ENCODE results near the gene KCNMA1. TPM values are rescaled to one million over a fixed set of nuclear protein-coding genes. Genes with fewer than 3 reads are reported as not detected.

KCNMA1 gene
- polyA plus RNA-seq, 1 donor = 19.6 TPM

DNA sequence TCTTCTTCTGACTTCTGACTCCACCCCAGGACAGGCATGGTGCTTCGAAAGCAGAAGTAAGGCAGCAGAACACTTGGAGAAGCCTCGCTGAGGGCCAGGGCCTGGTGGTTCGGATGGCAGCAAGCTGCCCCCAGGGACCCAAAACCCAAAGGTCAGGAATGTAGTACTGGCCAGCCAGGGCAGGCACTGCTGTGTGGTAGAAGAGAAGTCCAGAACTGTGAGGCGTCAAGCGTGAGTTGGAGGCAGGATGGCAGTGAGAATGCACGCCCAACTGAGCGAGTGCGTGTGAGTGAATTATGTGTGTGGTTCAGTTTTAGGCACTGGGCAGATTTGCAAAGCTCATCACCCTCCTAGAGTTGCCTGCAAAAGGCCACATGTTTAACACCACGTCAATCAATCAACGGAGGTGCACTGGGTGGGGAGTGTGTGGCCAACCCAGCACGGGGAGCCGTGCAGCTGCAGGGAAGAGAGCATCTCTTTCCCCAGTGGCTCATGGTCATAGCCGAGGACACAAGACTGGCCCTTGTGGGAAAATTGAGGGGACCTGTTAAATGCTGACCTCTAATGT is 144.3 kb downstream of the KCNMA1 start:
- H3K27ac ChIP-seq (ENCODE audit: low read length) = no peak overlapping the region
- peaks cover 10% of the 10 kb centered on the region for H3K4me1 ChIP-seq (ENCODE audit: control insufficient read depth, insufficient read depth, low read length)
- WGBS (ENCODE audit: insufficient coverage, low lambda C conversion rate) = no CpG with 5 or more reads among the region's 13 CpGs

GRCh38 chr10:77492368-77492994 is 145.1 kb downstream of the KCNMA1 start:
- Histone ChIP-seq H3K36me3 (ENCODE audit: control insufficient read depth, insufficient read depth, low read length) (no peaks in the 10 kb centered on the region), H3K27me3 (ENCODE audit: control insufficient read depth, insufficient read depth, low read length) (no peaks in the 10 kb centered on the region), H3K4me3 (ENCODE audit: low read length) (no peak overlapping the region), H3K27ac (ENCODE audit: low read length) (no peak overlapping the region), H3K4me1 (ENCODE audit: control insufficient read depth, insufficient read depth, low read length) (peaks cover 10% of the 10 kb centered on the region), H3K9me3 (ENCODE audit: control insufficient read depth, low read depth, low read length) (no peaks in the 10 kb centered on the region)
- peak in 1 of 2 donors; percentile 60 for DNase-seq
- no CpG with 5 or more reads among the region's 4 CpGs for WGBS (ENCODE audit: insufficient coverage, low lambda C conversion rate)

More for the DNA sequence above, 144.3 kb downstream of the KCNMA1 start:
- H3K4me3 ChIP-seq (ENCODE audit: low read length) = no peak overlapping the region
- no peak for DNase-seq
- H3K27me3 ChIP-seq (ENCODE audit: control insufficient read depth, insufficient read depth, low read length) = no peaks in the 10 kb centered on the region
- no peaks in the 10 kb centered on the region for H3K9me3 ChIP-seq (ENCODE audit: control insufficient read depth, low read depth, low read length)
- H3K36me3 ChIP-seq (ENCODE audit: control insufficient read depth, insufficient read depth, low read length) = no peaks in the 10 kb centered on the region

DNA sequence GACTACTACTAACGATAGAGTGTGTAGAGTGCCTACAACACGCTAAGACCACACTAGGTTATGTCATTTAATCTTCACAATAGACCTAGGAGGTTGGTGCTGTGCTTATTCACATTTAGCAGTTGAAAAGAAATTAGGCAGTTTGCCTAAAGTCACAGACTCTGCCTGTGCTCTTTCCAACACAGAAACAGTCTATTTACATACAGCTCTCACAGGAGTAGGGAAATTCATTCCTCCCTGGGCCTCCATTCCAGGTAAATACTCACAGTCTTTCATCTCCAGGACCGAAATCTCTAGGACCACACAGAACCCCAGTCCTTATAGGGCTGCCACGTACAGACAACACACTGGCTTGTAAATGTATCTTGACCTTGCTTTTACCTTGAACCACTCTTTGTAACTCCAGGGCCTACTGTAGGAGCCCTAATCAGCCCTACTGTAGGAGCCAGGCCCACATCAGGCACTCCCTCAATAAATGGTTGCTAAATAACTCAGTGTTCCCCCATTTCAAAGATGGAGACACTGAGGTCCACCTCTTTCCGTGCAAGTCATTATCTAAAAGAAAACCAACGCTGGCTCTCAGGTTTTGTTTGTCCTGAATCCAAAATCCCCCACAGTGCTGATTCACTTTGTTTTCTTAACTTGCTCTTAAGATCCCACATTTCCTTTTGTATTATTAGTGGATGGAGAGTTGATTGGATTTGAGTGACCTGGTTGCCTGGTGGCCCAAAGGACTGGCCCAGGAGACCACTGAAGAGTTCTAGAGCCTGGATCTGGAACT is 146.9 kb downstream of the KCNMA1 start:
- no CpG with 5 or more reads among the region's 6 CpGs for WGBS (ENCODE audit: insufficient coverage, low lambda C conversion rate)

DNA sequence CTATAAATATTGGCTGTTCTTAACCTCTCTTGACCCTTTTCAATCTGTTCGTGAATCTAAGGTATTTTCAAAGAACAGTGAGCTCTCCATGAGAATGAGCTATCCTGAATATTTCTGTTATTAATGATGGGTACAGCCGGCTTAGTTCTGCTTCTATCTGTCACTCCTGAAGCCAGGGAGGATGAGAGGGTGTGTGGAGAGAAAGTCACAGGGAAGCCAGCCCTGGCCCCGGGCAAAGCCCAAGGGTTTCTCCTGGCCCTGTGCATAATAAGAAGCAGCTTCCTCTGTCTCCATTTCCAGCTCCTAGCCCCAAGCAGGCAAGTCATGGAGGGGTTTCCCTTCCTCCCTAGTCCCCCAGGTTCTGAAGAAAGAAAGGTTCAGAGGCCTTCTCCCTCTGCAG is 151.1 kb downstream of the KCNMA1 start:
- no peak for DNase-seq
- Histone ChIP-seq H3K9me3 (ENCODE audit: control insufficient read depth, low read depth, low read length) (peaks cover 3% of the 10 kb centered on the region), H3K4me1 (ENCODE audit: control insufficient read depth, insufficient read depth, low read length) (peaks cover 2% of the 10 kb centered on the region), H3K4me3 (ENCODE audit: low read length) (no peak overlapping the region), H3K36me3 (ENCODE audit: control insufficient read depth, insufficient read depth, low read length) (no peaks in the 10 kb centered on the region), H3K27me3 (ENCODE audit: control insufficient read depth, insufficient read depth, low read length) (no peaks in the 10 kb centered on the region), H3K27ac (ENCODE audit: low read length) (no peak overlapping the region)
- no CpG with 5 or more reads among the region's 3 CpGs for WGBS (ENCODE audit: insufficient coverage, low lambda C conversion rate)

More for the DNA sequence above, 146.9 kb downstream of the KCNMA1 start:
- DNase-seq = no peak
- H3K36me3 ChIP-seq (ENCODE audit: control insufficient read depth, insufficient read depth, low read length) = no peaks in the 10 kb centered on the region
- no peak overlapping the region for H3K4me3 ChIP-seq (ENCODE audit: low read length)
- no peak overlapping the region for H3K27ac ChIP-seq (ENCODE audit: low read length)
- H3K27me3 ChIP-seq (ENCODE audit: control insufficient read depth, insufficient read depth, low read length) = no peaks in the 10 kb centered on the region
- H3K9me3 ChIP-seq (ENCODE audit: control insufficient read depth, low read depth, low read length) = peaks cover 3% of the 10 kb centered on the region
- peaks cover 8% of the 10 kb centered on the region for H3K4me1 ChIP-seq (ENCODE audit: control insufficient read depth, insufficient read depth, low read length)

GRCh38 chr10:77485847-77486246 is 151.8 kb downstream of the KCNMA1 start:
- no CpG with 5 or more reads among the region's 2 CpGs for WGBS (ENCODE audit: insufficient coverage, low lambda C conversion rate)
- Histone ChIP-seq H3K4me3 (ENCODE audit: low read length) (no peak overlapping the region), H3K9me3 (ENCODE audit: control insufficient read depth, low read depth, low read length) (peaks cover 3% of the 10 kb centered on the region), H3K4me1 (ENCODE audit: control insufficient read depth, insufficient read depth, low read length) (peaks cover 2% of the 10 kb centered on the region), H3K36me3 (ENCODE audit: control insufficient read depth, insufficient read depth, low read length) (no peaks in the 10 kb centered on the region), H3K27ac (ENCODE audit: low read length) (no peak overlapping the region), H3K27me3 (ENCODE audit: control insufficient read depth, insufficient read depth, low read length) (no peaks in the 10 kb centered on the region)
- DNase-seq = no peak

DNA sequence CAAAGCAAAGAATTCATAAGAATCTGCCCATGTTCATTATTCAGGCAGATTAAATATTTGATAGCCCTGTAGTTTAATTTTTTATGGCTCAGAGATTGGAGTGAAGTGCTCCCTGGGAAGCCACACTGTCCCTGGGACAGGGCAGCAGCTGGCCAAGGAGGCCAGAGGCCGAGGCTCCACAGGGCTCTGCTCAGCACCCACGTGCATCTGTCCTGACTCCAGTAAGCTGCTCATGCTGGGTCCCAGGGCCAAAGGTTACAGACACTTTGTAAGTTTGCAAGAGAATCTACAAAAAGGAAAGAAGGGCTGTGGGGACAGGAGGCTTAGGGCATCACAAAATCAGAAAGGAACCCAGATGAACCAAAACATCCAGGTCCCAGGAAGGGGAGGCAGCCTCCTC is 155.5 kb downstream of the KCNMA1 start:
- H3K27ac ChIP-seq (ENCODE audit: low read length) = no peak overlapping the region
- no peaks in the 10 kb centered on the region for H3K27me3 ChIP-seq (ENCODE audit: control insufficient read depth, insufficient read depth, low read length)
- WGBS (ENCODE audit: insufficient coverage, low lambda C conversion rate) = no CpG with 5 or more reads among the region's 2 CpGs
- peaks cover 12% of the 10 kb centered on the region for H3K4me1 ChIP-seq (ENCODE audit: control insufficient read depth, insufficient read depth, low read length)
- H3K4me3 ChIP-seq (ENCODE audit: low read length) = no peak overlapping the region
- no peak for DNase-seq
- H3K36me3 ChIP-seq (ENCODE audit: control insufficient read depth, insufficient read depth, low read length) = no peaks in the 10 kb centered on the region
- peaks cover 3% of the 10 kb centered on the region for H3K9me3 ChIP-seq (ENCODE audit: control insufficient read depth, low read depth, low read length)

DNA sequence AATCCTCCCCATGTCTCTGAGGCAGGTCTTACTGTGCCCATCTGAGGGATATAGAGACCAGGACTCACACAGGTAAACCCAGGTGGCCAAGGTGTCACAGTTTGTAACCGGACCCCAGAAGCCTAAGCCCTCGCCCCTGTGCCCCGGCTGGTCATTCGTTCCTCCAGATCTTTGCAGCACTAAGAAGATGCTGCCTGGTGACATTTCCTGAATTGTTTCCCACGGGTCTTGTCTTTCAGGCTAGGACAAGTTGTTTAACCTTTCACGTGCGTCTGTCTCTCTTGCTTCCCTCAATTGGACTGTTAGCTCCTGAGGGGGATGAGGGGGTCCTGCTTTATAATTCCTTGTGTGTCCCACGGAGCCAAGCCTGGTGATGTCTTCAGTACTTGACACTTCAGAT is 158.0 kb downstream of the KCNMA1 start:
- Histone ChIP-seq H3K36me3 (ENCODE audit: control insufficient read depth, insufficient read depth, low read length) (no peaks in the 10 kb centered on the region), H3K27ac (ENCODE audit: low read length) (no peak overlapping the region), H3K4me1 (ENCODE audit: control insufficient read depth, insufficient read depth, low read length) (peaks cover 12% of the 10 kb centered on the region), H3K4me3 (ENCODE audit: low read length) (no peak overlapping the region), H3K27me3 (ENCODE audit: control insufficient read depth, insufficient read depth, low read length) (no peaks in the 10 kb centered on the region), H3K9me3 (ENCODE audit: control insufficient read depth, low read depth, low read length) (no peaks in the 10 kb centered on the region)
- WGBS (ENCODE audit: insufficient coverage, low lambda C conversion rate) = no CpG with 5 or more reads among the region's 8 CpGs
- DNase-seq = no peak

DNA sequence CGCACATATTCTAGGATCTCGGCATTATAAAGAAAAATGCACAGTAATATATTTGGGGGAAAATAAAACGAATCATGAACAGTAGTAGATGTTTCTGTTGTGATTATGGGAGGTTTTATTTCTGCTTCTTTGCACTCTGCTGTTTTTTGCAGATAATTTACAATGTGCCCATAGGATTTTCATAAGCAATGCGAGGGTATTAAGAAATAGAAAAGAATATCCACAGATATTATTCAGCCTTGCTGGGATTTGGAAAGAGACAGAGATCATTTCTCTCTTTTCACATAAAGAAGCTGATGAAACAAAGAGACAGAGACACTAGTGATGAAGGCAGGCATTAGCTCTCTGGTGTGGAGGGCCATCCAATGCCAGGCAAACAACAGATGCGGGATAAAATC is 158.6 kb downstream of the KCNMA1 start:
- Histone ChIP-seq H3K4me3 (ENCODE audit: low read length) (no peak overlapping the region), H3K36me3 (ENCODE audit: control insufficient read depth, insufficient read depth, low read length) (no peaks in the 10 kb centered on the region), H3K4me1 (ENCODE audit: control insufficient read depth, insufficient read depth, low read length) (peaks cover 12% of the 10 kb centered on the region), H3K9me3 (ENCODE audit: control insufficient read depth, low read depth, low read length) (no peaks in the 10 kb centered on the region), H3K27me3 (ENCODE audit: control insufficient read depth, insufficient read depth, low read length) (no peaks in the 10 kb centered on the region), H3K27ac (ENCODE audit: low read length) (no peak overlapping the region)
- WGBS (ENCODE audit: insufficient coverage, low lambda C conversion rate) = 70% methylated on average over 4 of the region's 5 CpGs
- no peak for DNase-seq

- Histone ChIP-seq H3K27me3 (ENCODE audit: control insufficient read depth, insufficient read depth, low read length) (no peaks in the 10 kb centered on the region), H3K36me3 (ENCODE audit: control insufficient read depth, insufficient read depth, low read length) (no peaks in the 10 kb centered on the region), H3K9me3 (ENCODE audit: control insufficient read depth, low read depth, low read length) (no peaks in the 10 kb centered on the region), H3K27ac (ENCODE audit: low read length) (no peak overlapping the region), H3K4me3 (ENCODE audit: low read length) (no peak overlapping the region), H3K4me1 (ENCODE audit: control insufficient read depth, insufficient read depth, low read length) (peaks cover 12% of the 10 kb centered on the region)
- DNase-seq = no peak
- 88% methylated on average over 1 of the region's 4 CpGs for WGBS (ENCODE audit: insufficient coverage, low lambda C conversion rate)
Measured at GRCh38 chr10:77478247-77478961, 159.2 kb downstream of the KCNMA1 start.

DNA sequence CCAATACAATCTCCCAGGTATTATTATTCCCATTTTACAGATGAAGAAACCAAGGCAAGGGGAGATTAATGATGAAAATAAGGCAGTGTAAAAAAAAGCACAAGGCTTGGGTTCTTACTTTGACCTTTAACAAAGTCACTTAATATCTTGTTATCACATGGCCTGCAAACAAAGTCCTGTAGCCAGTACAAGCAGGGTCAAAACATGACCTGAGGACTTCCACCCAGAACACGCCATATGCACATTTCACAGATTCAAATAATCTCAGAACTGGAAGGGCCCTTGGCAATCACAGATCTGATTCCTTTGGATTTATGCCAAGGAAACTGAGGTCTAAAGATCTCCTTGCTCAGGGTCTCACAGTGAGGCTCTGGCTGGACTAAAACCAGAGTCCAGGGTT is 162.1 kb downstream of the KCNMA1 start:
- Histone ChIP-seq H3K27ac (ENCODE audit: low read length) (no peak overlapping the region), H3K36me3 (ENCODE audit: control insufficient read depth, insufficient read depth, low read length) (no peaks in the 10 kb centered on the region), H3K4me1 (ENCODE audit: control insufficient read depth, insufficient read depth, low read length) (peaks cover 11% of the 10 kb centered on the region), H3K4me3 (ENCODE audit: low read length) (no peak overlapping the region), H3K9me3 (ENCODE audit: control insufficient read depth, low read depth, low read length) (peaks cover 4% of the 10 kb centered on the region), H3K27me3 (ENCODE audit: control insufficient read depth, insufficient read depth, low read length) (no peaks in the 10 kb centered on the region)
- WGBS (ENCODE audit: insufficient coverage, low lambda C conversion rate) = no CpG with 5 or more reads among the region's 1 CpG
- DNase-seq = no peak
